ENCODE results near the gene CCDC160. TPM values are rescaled to one million over a fixed set of nuclear protein-coding genes. Genes with fewer than 3 reads are reported as not detected.

CCDC160 gene
- total RNA-seq, 1 experiment from 2014 or later, result not detected

Other genes with a start within 250 kb of the CCDC160 start
- gene PHF6, start 136.1 kb downstream of the CCDC160 start, total RNA-seq (2014; rRNA removed; shearing (Covaris generic)), result 21.2 and 21.9 TPM in 2 replicates
- 14.1 and 19.0 TPM in 2 replicates for gene HPRT1, start 223.0 kb downstream of the CCDC160 start, total RNA-seq (2014; rRNA removed; shearing (Covaris generic))

Data from RPMI7951 (cell line).